ENCODE data around the gene ZNF335. TPM values are rescaled to one million over a fixed set of nuclear protein-coding genes. Genes with fewer than 3 reads are reported as not detected.

ZNF335 gene
- total and polyA plus RNA-seq, 2 of the 13 experiments (the other 11 are each of a cell fraction or from before 2014, with no cell fraction given): 9.7 to 13.7 TPM

- TF ChIP-seq MAFF (IDR thresholded peaks at IDR 0.05; ENCODE audit: low read depth, low read length) (no peak), TBL1XR1 (IDR thresholded peaks at IDR 0.05; ENCODE audit: borderline replicate concordance, low read length, partially characterized antibody) (no peak), CCAR2 (optimal IDR thresholded peaks at IDR 0.05; ENCODE audit: low read depth, low read length) (no peak), POLR2G (IDR thresholded peaks at IDR 0.05; ENCODE audit: low read depth, low read length) (no peak), LBX2 (CRISPR knock-in tag; IDR thresholded peaks at IDR 0.05; ENCODE audit: borderline replicate concordance) (no peak), RBM39 (IDR thresholded peaks at IDR 0.05; ENCODE audit: low read depth, low read length, poor library complexity, severe bottlenecking) (no peak), ZNF800 (CRISPR knock-in tag; IDR thresholded peaks at IDR 0.05) (0 out of 2 replicates have a peak, but pooled peaks have one; percentile 37), HCFC1 (IDR thresholded peaks at IDR 0.05; ENCODE audit: low read depth, low read length) (no peak), HMG20A (CRISPR knock-in tag; IDR thresholded peaks at IDR 0.05; ENCODE audit: borderline replicate concordance) (no peak), CENPBD1 (CRISPR knock-in tag; IDR thresholded peaks at IDR 0.05; ENCODE audit: borderline replicate concordance, low read depth) (no peak), ZNF496 (CRISPR knock-in tag; IDR thresholded peaks at IDR 0.05; ENCODE audit: insufficient replicate concordance) (no peak), ZNF724P (CRISPR knock-in tag; IDR thresholded peaks at IDR 0.05; ENCODE audit: borderline replicate concordance) (no peak), ZNF644 (CRISPR knock-in tag; IDR thresholded peaks at IDR 0.05; ENCODE audit: low read depth) (no peak), ZNF670 (CRISPR knock-in tag; IDR thresholded peaks at IDR 0.05; ENCODE audit: borderline replicate concordance) (no peak), ZNF317 (CRISPR knock-in tag; IDR thresholded peaks at IDR 0.05) (no peak), TBX2 (CRISPR knock-in tag; IDR thresholded peaks at IDR 0.05; ENCODE audit: borderline replicate concordance) (no peak), ZNF20 (CRISPR knock-in tag; IDR thresholded peaks at IDR 0.05) (no peak), ZNF160 (CRISPR knock-in tag; IDR thresholded peaks at IDR 0.05) (0 out of 2 replicates have a peak, but pooled peaks have one; percentile 36), FOXO1 (CRISPR knock-in tag; IDR thresholded peaks at IDR 0.05) (0 out of 2 replicates have a peak, but pooled peaks have one; percentile 20), NKX3-1 (CRISPR knock-in tag; IDR thresholded peaks at IDR 0.05) (no peak), HES4 (CRISPR knock-in tag; IDR thresholded peaks at IDR 0.05; ENCODE audit: borderline replicate concordance) (no peak)
- TF ChIP-seq, protein P1, sequence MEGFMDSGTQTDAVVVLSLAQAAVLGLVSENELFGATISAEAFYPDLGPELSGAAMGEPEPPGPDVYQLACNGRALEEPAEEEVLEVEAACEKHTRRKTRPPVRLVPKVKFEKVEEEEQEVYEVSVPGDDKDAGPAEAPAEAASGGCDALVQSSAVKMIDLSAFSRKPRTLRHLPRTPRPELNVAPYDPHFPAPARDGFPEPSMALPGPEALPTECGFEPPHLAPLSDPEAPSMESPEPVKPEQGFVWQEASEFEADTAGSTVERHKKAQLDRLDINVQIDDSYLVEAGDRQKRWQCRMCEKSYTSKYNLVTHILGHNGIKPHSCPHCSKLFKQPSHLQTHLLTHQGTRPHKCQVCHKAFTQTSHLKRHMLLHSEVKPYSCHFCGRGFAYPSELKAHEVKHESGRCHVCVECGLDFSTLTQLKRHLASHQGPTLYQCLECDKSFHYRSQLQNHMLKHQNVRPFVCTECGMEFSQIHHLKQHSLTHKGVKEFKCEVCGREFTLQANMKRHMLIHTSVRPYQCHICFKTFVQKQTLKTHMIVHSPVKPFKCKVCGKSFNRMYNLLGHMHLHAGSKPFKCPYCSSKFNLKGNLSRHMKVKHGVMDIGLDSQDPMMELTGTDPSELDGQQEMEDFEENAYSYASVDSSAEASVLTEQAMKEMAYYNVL (CRISPR knock-in tag; IDR thresholded peaks at IDR 0.05; ENCODE audit: borderline replicate concordance): no peak; the same call in 1 of the 2 replicates
- TF ChIP-seq, protein P2, sequence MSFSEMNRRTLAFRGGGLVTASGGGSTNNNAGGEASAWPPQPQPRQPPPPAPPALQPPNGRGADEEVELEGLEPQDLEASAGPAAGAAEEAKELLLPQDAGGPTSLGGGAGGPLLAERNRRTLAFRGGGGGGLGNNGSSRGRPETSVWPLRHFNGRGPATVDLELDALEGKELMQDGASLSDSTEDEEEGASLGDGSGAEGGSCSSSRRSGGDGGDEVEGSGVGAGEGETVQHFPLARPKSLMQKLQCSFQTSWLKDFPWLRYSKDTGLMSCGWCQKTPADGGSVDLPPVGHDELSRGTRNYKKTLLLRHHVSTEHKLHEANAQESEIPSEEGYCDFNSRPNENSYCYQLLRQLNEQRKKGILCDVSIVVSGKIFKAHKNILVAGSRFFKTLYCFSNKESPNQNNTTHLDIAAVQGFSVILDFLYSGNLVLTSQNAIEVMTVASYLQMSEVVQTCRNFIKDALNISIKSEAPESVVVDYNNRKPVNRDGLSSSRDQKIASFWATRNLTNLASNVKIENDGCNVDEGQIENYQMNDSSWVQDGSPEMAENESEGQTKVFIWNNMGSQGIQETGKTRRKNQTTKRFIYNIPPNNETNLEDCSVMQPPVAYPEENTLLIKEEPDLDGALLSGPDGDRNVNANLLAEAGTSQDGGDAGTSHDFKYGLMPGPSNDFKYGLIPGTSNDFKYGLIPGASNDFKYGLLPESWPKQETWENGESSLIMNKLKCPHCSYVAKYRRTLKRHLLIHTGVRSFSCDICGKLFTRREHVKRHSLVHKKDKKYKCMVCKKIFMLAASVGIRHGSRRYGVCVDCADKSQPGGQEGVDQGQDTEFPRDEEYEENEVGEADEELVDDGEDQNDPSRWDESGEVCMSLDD (CRISPR knock-in tag; IDR thresholded peaks at IDR 0.05; ENCODE audit: borderline replicate concordance): 0 out of 2 replicates have a peak, but pooled peaks have one; percentile 26
These were observed 53.7 kb downstream of the ZNF335 start (continued) for GRCh38 chr20:45918182-45918737.

Data from HepG2 (cell line).